IMR-90 (cell line): Measurements from ENCODE around the gene TCF4. TPM values are rescaled to one million over a fixed set of nuclear protein-coding genes. Genes with fewer than 3 reads are reported as not detected.

ENCODE experiments used
- ATAC-seq: fragments of 200-7000 bp; cut with Tn5 transposase; 2 replicates; pipeline ENCODE4 v1.9.1; 2020; ENCODE audit warnings: low read depth, mild to moderate bottlenecking, moderate library complexity
- BruUV-seq: library from RNA; stranded (reverse); fragments of 400-500 nt; replicated peaks from 2 replicates; lab custom pipeline; 2021; lab: Mats Ljungman, UMichigan
- CTCF ChIA-PET: fragments of 300-600 bp; formaldehyde crosslinking; extraction: SDS; loops from one replicate; lab custom pipeline; 2021; ENCODE audit warnings: antibody characterized with exemption; lab: Yijun Ruan, JAX
- POLR2A ChIA-PET: fragments of 300-600 bp; sonication (Branson Sonifier 250); formaldehyde crosslinking; loops from one replicate; lab custom pipeline; 2022; ENCODE audit warnings: antibody characterized with exemption; ENCODE audit not compliant: unreplicated experiment; lab: Charles Lee
- DNase-seq: peaks from one replicate; pipeline ENCODE4 v3.0.0; 2013
- H2AFZ ChIP-seq: replicated peaks from 2 replicates; pipeline ENCODE3; 2013; ENCODE audit warnings: low read length, mild to moderate bottlenecking; ENCODE audit not compliant: poor library complexity
- H2AK5ac ChIP-seq: 2 replicates; pipeline ENCODE4 v1.6.1; 2013; ENCODE audit warnings: low read depth, low read length, inconsistent platforms
- H2AK9ac ChIP-seq: replicated peaks from 2 replicates; pipeline ENCODE3; 2013; ENCODE audit warnings: mild to moderate bottlenecking, low read depth, low read length, moderate library complexity; ENCODE audit not compliant: poor library complexity
- H2BK120ac ChIP-seq: 2 replicates; pipeline ENCODE4 v1.6.1; 2013; ENCODE audit warnings: low read depth, low read length, inconsistent platforms
- H2BK15ac ChIP-seq: 3 replicates; pipeline ENCODE4 v1.6.1; 2013; ENCODE audit warnings: low read depth, low read length, inconsistent platforms
- H2BK20ac ChIP-seq: 2 replicates; pipeline ENCODE4 v1.6.1; 2013; ENCODE audit warnings: low read depth, mild to moderate bottlenecking, inconsistent platforms, low read length, moderate library complexity
- H2BK5ac ChIP-seq: 2 replicates; pipeline ENCODE4 v1.6.1; 2013; ENCODE audit warnings: mild to moderate bottlenecking, low read depth, low read length, inconsistent platforms; ENCODE audit not compliant: poor library complexity, severe bottlenecking
- H3K14ac ChIP-seq: replicated peaks from 2 replicates; pipeline ENCODE4 v1.6.1; 2013; ENCODE audit warnings: low read depth, low read length, inconsistent platforms
- H3K18ac ChIP-seq: 2 replicates; pipeline ENCODE4 v1.6.1; 2013; ENCODE audit warnings: low read depth, low read length, control low read depth
- H3K23ac ChIP-seq: 2 replicates; pipeline ENCODE4 v1.6.1; 2013; ENCODE audit warnings: low read depth, low read length, inconsistent platforms
- H3K27ac ChIP-seq: 2 replicates; pipeline ENCODE4 v1.5.1; 2013; ENCODE audit warnings: mild to moderate bottlenecking, control low read depth, low read length; ENCODE audit not compliant: insufficient read depth
- H3K27me3 ChIP-seq: 2 replicates; pipeline ENCODE4 v1.6.1; 2013; ENCODE audit warnings: low read length; ENCODE audit not compliant: control insufficient read depth, insufficient read depth
- H3K36me3 ChIP-seq: 2 replicates; pipeline ENCODE4 v1.6.1; 2013; ENCODE audit warnings: low read length, mixed read lengths; ENCODE audit not compliant: control insufficient read depth, insufficient read depth
- H3K4ac ChIP-seq: 2 replicates; pipeline ENCODE4 v1.6.1; 2013; ENCODE audit warnings: low read depth, low read length, inconsistent platforms
- H3K4me1 ChIP-seq: 2 replicates; pipeline ENCODE4 v1.6.1; 2013; ENCODE audit warnings: low read length, mixed read lengths; ENCODE audit not compliant: control insufficient read depth, insufficient read depth
- H3K4me2 ChIP-seq: 2 replicates; pipeline ENCODE4 v1.6.1; 2013; ENCODE audit warnings: low read depth, mild to moderate bottlenecking, control low read depth, low read length, moderate library complexity
- H3K4me3 ChIP-seq: 2 replicates; pipeline ENCODE4 v1.5.1; 2013; ENCODE audit warnings: low read depth, mild to moderate bottlenecking, control low read depth, low read length, moderate library complexity; ENCODE audit not compliant: insufficient read depth
- H3K56ac ChIP-seq: 2 replicates; pipeline ENCODE4 v1.6.1; 2013; ENCODE audit warnings: low read length, inconsistent platforms; ENCODE audit not compliant: insufficient read depth; ENCODE audit errors: extremely low read depth
- H3K79me1 ChIP-seq, 2 experiments: 2 replicates each; pipeline ENCODE4 v1.6.1; 2013; ENCODE audit warnings: low read length in 2 of 2, inconsistent platforms in 1 of 2, low read depth in 1 of 2
- H3K9ac ChIP-seq: 2 replicates; pipeline ENCODE4 v1.6.1; 2013; ENCODE audit warnings: low read depth, low read length, control low read depth
- H3K9me1 ChIP-seq: 2 replicates; pipeline ENCODE4 v1.6.1; 2013; ENCODE audit warnings: low read length, inconsistent platforms; ENCODE audit not compliant: insufficient read depth
- H3K9me3 ChIP-seq: 2 replicates; pipeline ENCODE4 v1.6.1; 2013; ENCODE audit warnings: low read length; ENCODE audit not compliant: control insufficient read depth, insufficient read depth
- H4K20me1 ChIP-seq: 2 replicates; pipeline ENCODE4 v1.6.1; 2013; ENCODE audit warnings: low read length, inconsistent platforms; ENCODE audit not compliant: insufficient read depth
- H4K5ac ChIP-seq: 2 replicates; pipeline ENCODE4 v1.6.1; 2013; ENCODE audit warnings: mild to moderate bottlenecking, low read depth, low read length, control low read depth
- H4K8ac ChIP-seq, 2 experiments: 2 replicates each; pipeline ENCODE4 v1.6.1; 2013; ENCODE audit warnings: low read depth in 2 of 2, low read length in 2 of 2, control low read depth in 1 of 2, inconsistent platforms in 1 of 2
- H4K91ac ChIP-seq: 2 replicates; pipeline ENCODE4 v1.6.1; 2013; ENCODE audit warnings: low read depth, low read length, inconsistent platforms; ENCODE audit not compliant: insufficient read depth
- BHLHE40 ChIP-seq: fragments of 150-350 bp; IDR thresholded peaks from 2 replicates; pipeline ENCODE4 v1.6.1; 2016; ENCODE audit warnings: mild to moderate bottlenecking, low read depth, low read length
- CEBPB ChIP-seq: IDR thresholded peaks from 2 replicates; pipeline ENCODE4 v1.6.1; 2012; ENCODE audit warnings: low read depth, low read length, improper control_type of control experiment
- CHD1 ChIP-seq: IDR thresholded peaks from 2 replicates; pipeline ENCODE4 v1.6.1; 2012; ENCODE audit warnings: low read depth, low read length, improper control_type of control experiment
- CTCF ChIP-seq: conservative IDR thresholded peaks from 2 replicates; pipeline ENCODE4 v1.5.1; 2012; ENCODE audit warnings: mild to moderate bottlenecking, low read depth, low read length, improper control_type of control experiment
- FOS ChIP-seq: fragments of 150-350 bp; IDR thresholded peaks from 2 replicates; pipeline ENCODE4 v1.6.1; 2016; ENCODE audit warnings: low read depth, low read length
- MAFK ChIP-seq: IDR thresholded peaks from 2 replicates; pipeline ENCODE4 v1.6.1; 2012; ENCODE audit warnings: low read depth, low read length, improper control_type of control experiment
- MAZ ChIP-seq: IDR thresholded peaks from 2 replicates; pipeline ENCODE4 v1.6.1; 2012; ENCODE audit warnings: low read depth, mild to moderate bottlenecking, low read length, improper control_type of control experiment, moderate library complexity, borderline replicate concordance
- MXI1 ChIP-seq: IDR thresholded peaks from 2 replicates; pipeline ENCODE4 v1.6.1; 2012; ENCODE audit warnings: low read depth, mild to moderate bottlenecking, low read length, moderate library complexity, borderline replicate concordance
- NFE2L2 ChIP-seq: fragments of 150-350 bp; IDR thresholded peaks from 2 replicates; pipeline ENCODE4 v1.6.1; 2016; ENCODE audit warnings: low read depth, mild to moderate bottlenecking, low read length
- POLR2A ChIP-seq: IDR thresholded peaks from 2 replicates; pipeline ENCODE4 v1.6.1; 2012; ENCODE audit warnings: mild to moderate bottlenecking, low read depth, low read length
- RAD21 ChIP-seq: IDR thresholded peaks from 2 replicates; pipeline ENCODE4 v1.6.1; 2012; ENCODE audit warnings: low read length, improper control_type of control experiment
- RCOR1 ChIP-seq: IDR thresholded peaks from 2 replicates; pipeline ENCODE4 v1.6.1; 2012; ENCODE audit warnings: mild to moderate bottlenecking, low read length, improper control_type of control experiment; ENCODE audit not compliant: insufficient replicate concordance
- RFX5 ChIP-seq: IDR thresholded peaks from 2 replicates; pipeline ENCODE4 v1.8.0; 2012; ENCODE audit warnings: low read depth, mild to moderate bottlenecking, low read length, moderate library complexity
- WGBS, 2 experiments: methylation state at CpG; one replicate each; pipeline versions ENCODE4 v1.1.5 to v1.1.7; 2013; ENCODE audit warnings: missing lambda C conversion rate in 2 of 2; ENCODE audit not compliant: insufficient read length in 1 of 2; ENCODE audit errors: extremely low coverage in 2 of 2; 5-methylcytosine and 5-hydroxymethylcytosine counted together
- dilution Hi-C: fragments of 300-500 bp; cut with HindIII; formaldehyde crosslinking; loops from one replicate; pipeline ENCODE4 v1.14.3; 2018; ENCODE audit warnings: low sequenced_read_pairs; ENCODE audit not compliant: unreplicated experiment
- in situ Hi-C: fragments of 300-500 bp; cut with MboI; formaldehyde crosslinking; loops from 3 replicates; pipeline ENCODE4 v1.14.3; 2019; ENCODE audit warnings: low sequenced_read_pairs, inconsistent platforms, mixed read lengths
- intact Hi-C: fragments of 100-400 bp; cut with micrococcal nuclease; formaldehyde crosslinking; loops from 2 replicates; pipeline ENCODE4 v1.10.0; 2022
- polyA plus RNA-seq, 3 experiments: library from polyadenylated mRNA; depleted of rRNA; stranded (reverse); fragments of >200 nt; gene quantifications; 2 replicates each; pipeline ENCODE4 v1.2.3, GENCODE V29; 2012; ENCODE audit warnings: low replicate concordance in 1 of 3
- total RNA-seq: library from RNA; depleted of rRNA; stranded (reverse); fragments of >200 nt; gene quantifications from 2 replicates; pipeline ENCODE4 v1.2.3, GENCODE V29; 2012
- TF ChIP-seq, protein P1 (sequence below): fragments of 150-350 bp; IDR thresholded peaks from 2 replicates; pipeline ENCODE4 v1.6.1; 2017; ENCODE audit warnings: mild to moderate bottlenecking, antibody characterized with exemption, low read length, low read depth
- TF ChIP-seq, protein P2 (sequence below): fragments of 150-350 bp; IDR thresholded peaks from 2 replicates; pipeline ENCODE4 v1.6.1; 2016; ENCODE audit warnings: low read depth, mild to moderate bottlenecking, low read length, moderate library complexity, borderline replicate concordance

TCF4 gene
- total and polyA plus RNA-seq, 2 of the 4 experiments (the other 2 are of a cell fraction) = 30.0 to 87.1 TPM

DNA sequence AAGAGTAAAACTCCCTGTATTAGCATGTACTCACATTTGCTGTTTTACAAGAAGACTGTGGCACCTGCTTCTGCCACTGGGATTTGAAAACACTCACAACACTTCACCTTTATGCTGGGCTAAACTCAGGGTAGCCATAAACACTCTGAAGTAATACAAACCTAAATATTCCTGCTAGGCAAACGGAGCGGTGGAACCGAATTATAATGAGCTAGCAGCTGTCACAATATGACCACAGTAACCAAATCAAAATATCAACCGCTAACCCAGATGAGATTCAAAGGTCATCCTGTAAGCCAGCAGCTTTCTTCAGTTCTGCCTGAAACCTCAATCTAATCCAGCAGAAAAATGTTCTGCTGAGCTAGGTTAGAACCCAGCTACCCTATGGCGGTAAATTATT lies 132.1 kb downstream of the TCF4 start:
- H2AFZ ChIP-seq = no peak overlapping the region
- no peak overlapping the region for H3K27ac ChIP-seq
- BruUV-seq = no TSS peak
- no peak overlapping the region for H4K5ac ChIP-seq
- H4K8ac ChIP-seq = no peak overlapping the region
- no peak overlapping the region; the same call in 1 of the 2 replicates for H3K23ac ChIP-seq
- H3K18ac ChIP-seq = no peak overlapping the region
- dilution Hi-C loops (no loop called here), in situ Hi-C loops (no loop called here), intact Hi-C loops (no loop called here)
- no peak overlapping the region for H2BK20ac ChIP-seq
- POLR2A ChIA-PET = interaction anchor here (0.6 kb wide), 1 partner anchor 10 kb away, joined by 5 read pairs; no protein-coding TSS in a partner anchor
- WGBS, 2 experiments = no CpG with 5 or more reads among the region's 5 CpGs
- no peak overlapping the region for H2AK5ac ChIP-seq
- H2AK9ac ChIP-seq = no peak overlapping the region
- H3K27me3 ChIP-seq = no peaks in the 10 kb centered on the region
- peaks cover 5% of the 10 kb centered on the region for H3K9me1 ChIP-seq
- no peak for ATAC-seq
- peaks cover 5% of the 10 kb centered on the region; the same call in 1 of the 2 replicates for H3K36me3 ChIP-seq
- no peaks in the 10 kb centered on the region for H3K9me3 ChIP-seq
- no peak for DNase-seq
- CTCF ChIA-PET = no interaction called here
- no peak overlapping the region for H4K91ac ChIP-seq
- peaks cover 6% of the 10 kb centered on the region for H3K4me1 ChIP-seq
- no peak overlapping the region for H3K56ac ChIP-seq
- no peak overlapping the region for H3K9ac ChIP-seq
- H2BK120ac ChIP-seq = no peak overlapping the region
- peaks cover 10% of the 10 kb centered on the region; the same call in 1 of the 2 replicates for H4K20me1 ChIP-seq
- H3K4me2 ChIP-seq = no peak overlapping the region
- H3K79me1 ChIP-seq = peaks cover 36 to 68% of the 10 kb centered on the region in 2 experiments
- no peak overlapping the region for H2BK15ac ChIP-seq
- no peak overlapping the region for H2BK5ac ChIP-seq
- H3K4me3 ChIP-seq = no peak overlapping the region
- H3K4ac ChIP-seq = no peak overlapping the region
- no peak overlapping the region for H3K14ac ChIP-seq
- no peak for TF ChIP-seq RCOR1
- no peak for TF ChIP-seq RFX5
- no peak for TF ChIP-seq FOS
- TF ChIP-seq, protein P1, sequence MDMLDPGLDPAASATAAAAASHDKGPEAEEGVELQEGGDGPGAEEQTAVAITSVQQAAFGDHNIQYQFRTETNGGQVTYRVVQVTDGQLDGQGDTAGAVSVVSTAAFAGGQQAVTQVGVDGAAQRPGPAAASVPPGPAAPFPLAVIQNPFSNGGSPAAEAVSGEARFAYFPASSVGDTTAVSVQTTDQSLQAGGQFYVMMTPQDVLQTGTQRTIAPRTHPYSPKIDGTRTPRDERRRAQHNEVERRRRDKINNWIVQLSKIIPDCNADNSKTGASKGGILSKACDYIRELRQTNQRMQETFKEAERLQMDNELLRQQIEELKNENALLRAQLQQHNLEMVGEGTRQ = no peak
- TF ChIP-seq CEBPB = no peak
- no peak for TF ChIP-seq BHLHE40
- TF ChIP-seq RAD21 = no peak
- TF ChIP-seq NFE2L2 = no peak
- TF ChIP-seq MAZ = no peak
- no peak for TF ChIP-seq MAFK
- TF ChIP-seq POLR2A = no peak
- no peak for TF ChIP-seq MXI1
- TF ChIP-seq, protein P2, sequence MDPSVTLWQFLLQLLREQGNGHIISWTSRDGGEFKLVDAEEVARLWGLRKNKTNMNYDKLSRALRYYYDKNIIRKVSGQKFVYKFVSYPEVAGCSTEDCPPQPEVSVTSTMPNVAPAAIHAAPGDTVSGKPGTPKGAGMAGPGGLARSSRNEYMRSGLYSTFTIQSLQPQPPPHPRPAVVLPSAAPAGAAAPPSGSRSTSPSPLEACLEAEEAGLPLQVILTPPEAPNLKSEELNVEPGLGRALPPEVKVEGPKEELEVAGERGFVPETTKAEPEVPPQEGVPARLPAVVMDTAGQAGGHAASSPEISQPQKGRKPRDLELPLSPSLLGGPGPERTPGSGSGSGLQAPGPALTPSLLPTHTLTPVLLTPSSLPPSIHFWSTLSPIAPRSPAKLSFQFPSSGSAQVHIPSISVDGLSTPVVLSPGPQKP = no peak
- TF ChIP-seq CHD1 = no peak
- TF ChIP-seq CTCF = no peak
